MM.1S (cell line): Measurements from ENCODE around the gene ASB2.

Source experiments
- CTCF ChIP-seq: fragments of 300-600 bp; sonication (generic); IDR thresholded peaks from 2 replicates; pipeline ENCODE4 v1.5.1; 2016; ENCODE audit warnings: antibody characterized with exemption, low read length, mixed read lengths
- EZH2 ChIP-seq: fragments of 300-600 bp; sonication (generic); optimal IDR thresholded peaks from 2 replicates; pipeline ENCODE3; 2017; ENCODE audit warnings: low read depth, mild to moderate bottlenecking, antibody characterized with exemption, low read length, mixed read lengths

GRCh38 chr14:93980456-93981201, 4.3 kb upstream of the ASB2 start:
- TF ChIP-seq EZH2 (no peak), CTCF (no peak)
